Measurements from ENCODE around the gene AGTR1. TPM values are rescaled to one million over a fixed set of nuclear protein-coding genes. Genes with fewer than 3 reads are reported as not detected.
A peak's percentile ranks its signal among the peaks of the same experiment; 100 is the strongest.

AGTR1 gene
- 0.15 TPM for total RNA-seq (2013)
- polyA plus RNA-seq: not detected
- not detected in 2 replicates for polyA minus RNA-seq
- 0 to 0.90 (median 0) reads per million in 11 experiments for total RNA-seq

DNA sequence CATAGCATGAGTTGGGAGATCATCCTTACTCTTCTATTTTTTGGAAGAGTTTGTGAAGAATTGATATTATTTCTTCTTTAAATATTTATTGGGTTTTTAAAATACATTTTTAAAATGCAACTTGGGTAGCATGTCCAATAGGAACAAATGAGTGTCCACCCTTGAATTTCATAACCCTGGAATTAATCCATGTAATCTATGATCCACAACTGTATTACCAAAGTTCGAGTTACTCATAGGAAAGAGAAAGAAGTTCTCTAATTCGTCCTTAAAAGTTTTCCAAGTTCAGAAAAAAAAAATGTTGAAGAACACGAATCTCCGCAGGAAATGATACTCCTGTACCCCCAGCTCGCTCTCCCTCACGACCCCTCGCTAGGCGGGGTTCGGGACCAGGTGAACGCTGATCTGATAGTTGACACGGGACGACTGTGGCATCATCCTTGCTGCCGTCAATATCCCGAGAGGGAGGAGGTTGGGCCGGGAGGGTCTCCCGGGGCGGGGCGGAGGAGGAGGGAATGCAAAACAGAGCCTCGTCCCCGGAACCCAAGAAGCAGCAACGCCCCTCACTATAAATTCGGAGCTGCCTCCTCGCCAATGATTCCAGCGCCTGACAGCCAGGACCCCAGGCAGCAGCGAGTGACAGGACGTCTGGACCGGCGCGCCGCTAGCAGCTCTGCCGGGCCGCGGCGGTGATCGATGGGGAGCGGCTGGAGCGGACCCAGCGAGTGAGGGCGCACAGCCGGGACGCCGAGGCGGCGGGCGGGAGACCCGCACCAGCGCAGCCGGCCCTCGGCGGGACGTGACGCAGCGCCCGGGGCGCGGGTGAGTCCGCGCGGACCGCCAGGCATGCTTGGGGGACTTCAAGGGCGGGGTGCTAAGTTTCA is at the start of gene AGTR1:
TSS of gene AGTR1 (plus strand) at position 598 of the 884 bp plus-strand sequence. CDS start 43,133 bp downstream, outside the sequence.
- no peaks in the 10 kb centered on the region for H3K4me1 ChIP-seq (ENCODE audit: control insufficient read depth in 1 of 2, insufficient read depth in 2 of 2, low read length in 2 of 2)
- H3K4me1 Mint-ChIP-seq: peaks cover 8% of the 10 kb centered on the region
- H3K36me3 Mint-ChIP-seq: no peaks in the 10 kb centered on the region
- peak within 1 kb of the TSS; percentile 44 for H3K4me2 ChIP-seq (replicated peaks; ENCODE audit: extremely low read depth, low read length, poor library complexity, severe bottlenecking)
- H2AFZ ChIP-seq (ENCODE audit: insufficient read depth, low read depth, low read length, poor library complexity, severe bottlenecking): no peak within 1 kb of the TSS
- H3K27ac ChIP-seq (ENCODE audit: low read depth in 1 of 2, low read length in 2 of 2): no peak within 1 kb of the TSS
- 1% methylated on average over 49 of the region's 61 CpGs for WGBS (ENCODE audit: insufficient coverage)
- H3K36me3 ChIP-seq (replicated peaks in 1 of 2; ENCODE audit: control insufficient read depth in 1 of 2, insufficient read depth in 2 of 2, low read length in 2 of 2): no peaks in the 10 kb centered on the region
- H3K9me3 ChIP-seq (replicated peaks in 1 of 2; ENCODE audit: control insufficient read depth in 1 of 2, insufficient read depth in 1 of 2, low read length in 2 of 2): no peaks in the 10 kb centered on the region
- no peaks in the 10 kb centered on the region for H3K79me2 ChIP-seq (ENCODE audit: insufficient read depth, low read length)
- H3K4me3 Mint-ChIP-seq: peak within 1 kb of the TSS in 1 of 2 donors; percentile 85
- H3K27me3 ChIP-seq (ENCODE audit: control insufficient read depth in 2 of 2, insufficient read depth in 2 of 2, low read length in 2 of 2): peaks cover 50 to 57% of the 10 kb centered on the region in 2 donors
- H4K20me1 ChIP-seq (ENCODE audit: insufficient read depth, low read length): no peaks in the 10 kb centered on the region
- intact Hi-C loops (cut with micrococcal nuclease): no loop called here
- peaks cover 49 to 60% (median 50%) of the 10 kb centered on the region in 3 donors for H3K27me3 Mint-ChIP-seq (ENCODE audit: low read depth in 3 of 3)
- no peak for DNase-seq
- no peak within 1 kb of the TSS for H3K27ac Mint-ChIP-seq
- H3K4me3 ChIP-seq (replicated peaks in 1 of 3; ENCODE audit: low read depth in 2 of 3, low read length in 3 of 3): peak within 1 kb of the TSS in 1 of 3 experiments; percentile 12
- TF ChIP-seq, protein P1, sequence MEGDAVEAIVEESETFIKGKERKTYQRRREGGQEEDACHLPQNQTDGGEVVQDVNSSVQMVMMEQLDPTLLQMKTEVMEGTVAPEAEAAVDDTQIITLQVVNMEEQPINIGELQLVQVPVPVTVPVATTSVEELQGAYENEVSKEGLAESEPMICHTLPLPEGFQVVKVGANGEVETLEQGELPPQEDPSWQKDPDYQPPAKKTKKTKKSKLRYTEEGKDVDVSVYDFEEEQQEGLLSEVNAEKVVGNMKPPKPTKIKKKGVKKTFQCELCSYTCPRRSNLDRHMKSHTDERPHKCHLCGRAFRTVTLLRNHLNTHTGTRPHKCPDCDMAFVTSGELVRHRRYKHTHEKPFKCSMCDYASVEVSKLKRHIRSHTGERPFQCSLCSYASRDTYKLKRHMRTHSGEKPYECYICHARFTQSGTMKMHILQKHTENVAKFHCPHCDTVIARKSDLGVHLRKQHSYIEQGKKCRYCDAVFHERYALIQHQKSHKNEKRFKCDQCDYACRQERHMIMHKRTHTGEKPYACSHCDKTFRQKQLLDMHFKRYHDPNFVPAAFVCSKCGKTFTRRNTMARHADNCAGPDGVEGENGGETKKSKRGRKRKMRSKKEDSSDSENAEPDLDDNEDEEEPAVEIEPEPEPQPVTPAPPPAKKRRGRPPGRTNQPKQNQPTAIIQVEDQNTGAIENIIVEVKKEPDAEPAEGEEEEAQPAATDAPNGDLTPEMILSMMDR (IDR thresholded peaks at IDR 0.05): no peak
- no peak within 1 kb of the TSS for H3K9ac ChIP-seq (ENCODE audit: insufficient read depth, low read length, poor library complexity, severe bottlenecking)
- peaks cover 0 to 12% (median 2%) of the 10 kb centered on the region in 7 donors for H3K9me3 Mint-ChIP-seq

DNA sequence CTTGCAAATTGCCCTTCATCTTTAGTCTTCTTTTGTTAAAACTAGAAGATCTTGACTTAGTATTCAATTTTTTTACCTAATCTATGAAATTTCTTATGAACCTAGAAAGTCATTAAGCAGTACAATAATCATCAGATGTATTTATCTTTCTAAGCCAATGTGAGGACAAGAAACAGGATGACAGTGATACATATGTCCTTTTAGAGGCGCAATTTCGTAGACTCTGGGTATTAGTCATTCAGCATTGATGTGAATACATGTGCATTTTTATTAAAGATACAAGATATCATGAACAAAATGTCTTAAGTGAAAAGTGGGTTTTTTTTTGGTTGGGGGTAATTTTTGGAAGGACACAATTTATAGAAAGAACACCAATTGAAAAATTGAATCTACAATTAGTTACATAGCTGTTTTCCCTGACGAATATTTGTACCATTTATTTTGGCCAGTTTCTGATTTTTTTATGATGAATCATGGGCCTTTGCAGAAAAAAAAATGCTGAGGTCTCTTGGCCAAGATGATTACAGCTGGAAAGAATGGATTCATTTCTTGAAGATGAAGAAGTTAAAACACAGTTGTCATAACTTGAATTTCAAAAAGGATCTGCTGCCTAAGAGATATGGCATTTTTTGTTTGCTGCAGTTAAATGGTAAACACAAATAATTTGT is 48.9 kb upstream of the AGTR1 start:
- Histone ChIP-seq H3K4me1 (ENCODE audit: control insufficient read depth in 1 of 2, insufficient read depth in 2 of 2, low read length in 2 of 2) (no peaks in the 10 kb centered on the region), H3K4me3 (replicated peaks in 1 of 3; ENCODE audit: low read depth in 2 of 3, low read length in 3 of 3) (no peak overlapping the region), H3K4me2 (replicated peaks; ENCODE audit: extremely low read depth, low read length, poor library complexity, severe bottlenecking) (no peak overlapping the region), H3K36me3 (replicated peaks in 1 of 2; ENCODE audit: control insufficient read depth in 1 of 2, insufficient read depth in 2 of 2, low read length in 2 of 2) (no peaks in the 10 kb centered on the region), H3K9me3 (replicated peaks in 1 of 2; ENCODE audit: control insufficient read depth in 1 of 2, insufficient read depth in 1 of 2, low read length in 2 of 2) (no peaks in the 10 kb centered on the region), H3K79me2 (ENCODE audit: insufficient read depth, low read length) (no peaks in the 10 kb centered on the region), H2AFZ (ENCODE audit: insufficient read depth, low read depth, low read length, poor library complexity, severe bottlenecking) (no peak overlapping the region), H3K27me3 (ENCODE audit: control insufficient read depth in 2 of 2, insufficient read depth in 2 of 2, low read length in 2 of 2) (no peaks in the 10 kb centered on the region), H3K27ac (ENCODE audit: low read depth in 1 of 2, low read length in 2 of 2) (no peak overlapping the region), H3K9ac (ENCODE audit: insufficient read depth, low read length, poor library complexity, severe bottlenecking) (no peak overlapping the region), H4K20me1 (ENCODE audit: insufficient read depth, low read length) (no peaks in the 10 kb centered on the region)
- Mint-ChIP-seq H3K27ac (no peak overlapping the region), H3K4me1 (no peaks in the 10 kb centered on the region), H3K27me3 (ENCODE audit: low read depth in 3 of 3) (peaks cover 0 to 2% (median 2%) of the 10 kb centered on the region in 3 donors), H3K36me3 (no peaks in the 10 kb centered on the region), H3K4me3 (no peak overlapping the region), H3K9me3 (peaks cover 0 to 1% (median 0%) of the 10 kb centered on the region in 7 donors)
- no peak for DNase-seq
- TF ChIP-seq, protein P1 (IDR thresholded peaks at IDR 0.05): no peak
- 100% methylated on average over 1 of the region's 3 CpGs for WGBS (ENCODE audit: insufficient coverage)
- intact Hi-C loops (cut with micrococcal nuclease): no loop called here
